ENCODE results near the gene CCDC141. TPM values are rescaled to one million over a fixed set of nuclear protein-coding genes. Genes with fewer than 3 reads are reported as not detected.

Gene CCDC141
- total RNA-seq, 1 donor from 2014 or later, result 3.6 TPM

DNA sequence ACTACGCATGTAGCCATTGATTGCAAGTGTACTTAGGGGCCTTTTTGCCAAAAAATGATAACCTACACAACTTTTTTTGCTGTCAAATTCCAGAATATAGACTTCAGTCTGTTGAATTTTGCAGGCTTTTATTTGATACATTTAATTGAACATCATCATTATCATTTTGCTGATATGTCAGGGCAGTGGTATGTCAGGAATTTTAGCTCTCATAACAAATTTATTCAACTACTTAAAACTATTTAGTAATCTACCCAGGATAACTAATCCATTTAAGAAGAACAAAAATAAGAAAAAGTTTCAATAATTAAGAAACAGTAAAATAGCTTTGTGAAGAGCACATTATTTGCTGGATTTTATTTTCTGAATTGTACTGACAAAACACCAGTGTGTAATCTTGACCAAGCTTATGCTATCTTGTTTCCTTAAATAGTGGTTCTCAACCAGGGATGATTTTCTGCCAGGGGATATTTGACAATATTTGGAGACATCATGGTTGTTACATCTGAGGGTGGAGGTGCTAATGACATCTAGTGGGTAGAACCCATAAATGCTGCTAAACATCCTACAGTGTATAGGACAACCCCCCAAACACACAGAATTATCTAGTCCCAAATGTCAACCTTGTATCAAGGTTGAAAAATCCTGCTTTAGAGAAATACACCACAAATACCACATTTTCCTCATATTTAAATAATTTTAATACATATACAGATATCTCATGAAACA, 230.6 kb downstream of the CCDC141 start:
- Mint-ChIP-seq H3K27me3 (ENCODE audit: low read depth) (no peaks in the 10 kb centered on the region), H3K36me3 (ENCODE audit: low read depth) (peaks cover 3% of the 10 kb centered on the region), H3K27ac (no peak overlapping the region), H3K9me3 (no peaks in the 10 kb centered on the region), H3K4me3 (ENCODE audit: low read depth) (no peak overlapping the region), H3K4me1 (ENCODE audit: low read depth) (peaks cover 18% of the 10 kb centered on the region)
- DNase-seq (ENCODE audit: low spot score), result no peak
- intact Hi-C loops (cut with micrococcal nuclease), result loop anchor here (5.0 kb wide), 1 partner anchor 53 kb away; no protein-coding TSS in a partner anchor

DNA sequence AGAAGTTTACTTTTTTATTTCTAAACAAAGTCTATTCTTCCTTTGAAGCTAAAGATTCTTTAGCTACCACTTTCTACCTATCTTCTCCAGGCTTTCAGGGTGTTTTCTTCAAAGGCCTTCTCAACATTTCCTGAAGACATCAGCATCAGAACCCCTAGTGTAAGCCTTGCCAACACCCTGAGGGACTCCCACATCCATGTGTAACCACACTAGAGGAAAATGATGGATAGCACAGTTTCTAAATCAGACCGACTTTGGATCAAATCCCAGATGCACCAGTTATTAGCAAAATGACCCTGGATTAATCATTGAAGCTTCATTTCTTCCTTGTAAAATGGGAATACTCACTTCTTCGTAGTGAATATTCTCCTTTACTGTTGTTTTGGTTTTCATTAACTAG, 238.0 kb downstream of the CCDC141 start:
- no peaks in the 10 kb centered on the region for H3K4me1 Mint-ChIP-seq (ENCODE audit: low read depth)
- intact Hi-C loops (cut with micrococcal nuclease), result no loop called here
- H3K27ac Mint-ChIP-seq, result no peak overlapping the region
- H3K36me3 Mint-ChIP-seq (ENCODE audit: low read depth), result no peaks in the 10 kb centered on the region
- no peaks in the 10 kb centered on the region for H3K27me3 Mint-ChIP-seq (ENCODE audit: low read depth)
- H3K4me3 Mint-ChIP-seq (ENCODE audit: low read depth), result no peak overlapping the region
- no peaks in the 10 kb centered on the region for H3K9me3 Mint-ChIP-seq
- no peak for DNase-seq (ENCODE audit: low spot score)

DNA sequence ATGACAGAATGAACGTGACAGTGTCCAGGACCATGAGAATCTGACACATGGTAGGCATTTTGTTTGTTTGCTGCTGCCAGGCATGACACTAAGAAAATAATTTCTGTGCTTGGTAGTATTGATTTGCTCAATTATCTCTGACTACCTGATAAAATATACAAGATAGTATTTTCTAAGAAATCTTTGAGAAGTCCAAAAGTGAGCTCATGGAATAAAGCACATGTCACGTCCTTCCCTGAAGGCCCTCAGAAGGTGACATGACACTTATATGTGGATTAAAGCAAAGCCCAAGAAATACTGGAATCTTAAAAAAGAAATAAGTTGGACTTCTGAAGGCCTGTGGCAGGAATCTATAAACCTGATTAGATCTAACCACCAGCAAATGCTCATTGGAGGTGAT, 238.9 kb downstream of the CCDC141 start:
- Mint-ChIP-seq H3K9me3 (no peaks in the 10 kb centered on the region), H3K27ac (no peak overlapping the region)

DNA sequence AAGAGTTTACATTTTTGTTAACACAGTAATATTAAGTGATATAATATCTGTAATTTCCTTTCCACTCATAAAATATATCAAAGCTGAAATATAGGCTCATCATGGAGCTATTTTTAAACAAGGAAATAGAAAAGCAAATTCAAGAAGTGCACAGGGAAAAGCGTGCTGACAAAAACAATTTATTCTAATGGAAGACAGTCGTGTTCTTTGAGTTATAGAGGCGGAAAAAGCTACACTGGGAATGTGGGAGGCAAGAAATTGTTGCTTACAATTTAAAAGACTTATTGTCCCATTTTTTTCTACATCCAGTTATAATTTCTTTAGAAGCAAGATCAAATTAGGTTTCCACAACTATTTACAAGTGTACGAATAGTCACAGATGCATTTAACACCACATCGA, 239.5 kb downstream of the CCDC141 start:
- intact Hi-C loops (cut with micrococcal nuclease), result no loop called here
- Mint-ChIP-seq H3K36me3 (ENCODE audit: low read depth) (no peaks in the 10 kb centered on the region), H3K9me3 (no peaks in the 10 kb centered on the region), H3K4me1 (ENCODE audit: low read depth) (no peaks in the 10 kb centered on the region), H3K27ac (no peak overlapping the region), H3K4me3 (ENCODE audit: low read depth) (no peak overlapping the region), H3K27me3 (ENCODE audit: low read depth) (no peaks in the 10 kb centered on the region)
- DNase-seq (ENCODE audit: low spot score), result no peak

More for the DNA sequence above, 238.9 kb downstream of the CCDC141 start:
- Mint-ChIP-seq H3K4me1 (ENCODE audit: low read depth) (no peaks in the 10 kb centered on the region), H3K4me3 (ENCODE audit: low read depth) (no peak overlapping the region), H3K36me3 (ENCODE audit: low read depth) (no peaks in the 10 kb centered on the region), H3K27me3 (ENCODE audit: low read depth) (no peaks in the 10 kb centered on the region)
- DNase-seq (ENCODE audit: low spot score), result no peak
- intact Hi-C loops (cut with micrococcal nuclease), result no loop called here

DNA sequence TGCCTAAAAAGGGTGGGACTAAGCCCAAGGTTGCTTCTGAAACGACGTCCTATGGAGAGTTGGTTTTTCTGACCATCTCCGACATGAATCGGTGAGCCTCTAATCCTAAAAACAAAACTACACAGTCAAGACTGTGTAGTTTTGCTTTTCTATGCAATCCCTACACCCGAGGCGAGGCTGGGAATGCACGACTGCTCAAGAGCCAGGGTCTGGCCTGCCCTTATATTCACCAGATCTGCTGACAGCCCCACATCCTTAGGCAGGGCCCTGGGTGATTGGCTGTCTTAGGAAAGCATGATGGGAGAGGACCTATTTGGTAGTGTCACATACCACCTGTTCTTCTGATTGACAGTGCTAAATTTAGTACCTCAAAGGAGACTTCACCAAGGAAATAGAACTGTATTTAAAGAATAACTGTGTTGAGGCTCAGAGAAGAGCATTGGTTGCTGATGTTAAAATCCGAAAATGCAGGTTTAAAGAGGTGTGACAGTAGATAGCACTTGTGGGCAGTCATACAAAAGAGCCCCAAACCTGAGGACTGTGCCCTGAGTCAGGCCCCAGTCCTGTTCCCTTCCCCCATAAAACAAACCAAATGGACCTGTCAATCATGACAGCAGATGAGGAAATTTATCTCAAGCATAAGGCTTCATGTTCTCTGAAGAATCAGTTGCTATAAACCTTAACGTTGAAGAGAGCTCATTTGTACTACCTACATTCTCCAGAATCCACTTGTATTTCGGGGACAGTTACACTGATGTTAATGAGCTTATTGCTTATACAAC, 242.5 kb downstream of the CCDC141 start, which contains the start of gene TTN:
TTN (minus strand) TSS at position 197 of the 782 bp plus-strand sequence. CDS start 2,781 bp downstream, outside the sequence.
- Mint-ChIP-seq H3K36me3 (ENCODE audit: low read depth) (no peaks in the 10 kb centered on the region), H3K4me3 (ENCODE audit: low read depth) (no peak within 1 kb of the TSS), H3K27ac (no peak within 1 kb of the TSS), H3K9me3 (no peaks in the 10 kb centered on the region), H3K4me1 (ENCODE audit: low read depth) (no peaks in the 10 kb centered on the region), H3K27me3 (ENCODE audit: low read depth) (no peaks in the 10 kb centered on the region)
- intact Hi-C loops (cut with micrococcal nuclease), result no loop called here
- no peak for DNase-seq (ENCODE audit: low spot score)

DNA sequence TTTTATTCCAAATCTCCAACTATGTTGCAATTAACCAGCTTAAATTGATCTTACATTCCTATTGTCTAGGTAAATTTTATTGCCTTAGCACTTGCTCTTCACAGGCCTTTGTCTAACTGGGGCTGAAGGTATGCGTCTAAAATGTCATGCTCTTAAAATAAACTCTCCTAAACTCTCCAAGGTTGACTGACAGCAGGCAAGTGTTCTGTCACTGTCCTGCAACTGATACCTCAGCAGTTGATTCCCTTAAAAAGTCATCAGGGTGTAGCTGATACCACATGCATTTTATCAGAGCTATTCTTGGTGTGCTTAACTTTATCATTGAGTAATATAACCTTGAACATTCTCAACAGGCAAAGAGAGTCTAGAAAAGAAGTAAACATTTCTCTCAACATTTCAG, 243.4 kb downstream of the CCDC141 start:
- no peaks in the 10 kb centered on the region for H3K27me3 Mint-ChIP-seq (ENCODE audit: low read depth)
- H3K4me1 Mint-ChIP-seq (ENCODE audit: low read depth), result no peaks in the 10 kb centered on the region
- no peak for DNase-seq (ENCODE audit: low spot score)
- H3K36me3 Mint-ChIP-seq (ENCODE audit: low read depth), result no peaks in the 10 kb centered on the region
- no peaks in the 10 kb centered on the region for H3K9me3 Mint-ChIP-seq
- intact Hi-C loops (cut with micrococcal nuclease), result no loop called here
- H3K27ac Mint-ChIP-seq, result no peak overlapping the region
- no peak overlapping the region for H3K4me3 Mint-ChIP-seq (ENCODE audit: low read depth)

DNA sequence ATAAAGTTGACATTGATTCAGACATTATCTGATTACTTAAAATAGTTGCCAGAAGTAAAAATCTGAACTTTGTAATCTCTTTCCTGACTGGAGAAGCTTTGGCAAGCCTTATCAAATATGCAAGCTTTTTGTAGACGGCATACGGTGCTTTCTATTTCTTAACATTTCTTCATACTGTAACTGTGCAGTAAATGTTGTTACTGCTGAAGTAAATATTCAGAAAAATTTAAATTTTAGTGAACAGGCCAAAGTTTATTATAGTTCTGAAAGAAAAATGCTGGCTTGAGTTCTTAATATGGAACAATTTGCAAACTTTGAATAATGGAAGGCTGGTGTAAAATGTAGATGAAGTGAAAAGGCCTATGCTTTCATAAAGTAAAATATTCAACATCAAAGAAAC, 244.5 kb downstream of the CCDC141 start:
- Mint-ChIP-seq H3K4me3 (ENCODE audit: low read depth) (no peak overlapping the region), H3K27me3 (ENCODE audit: low read depth) (no peaks in the 10 kb centered on the region), H3K9me3 (no peaks in the 10 kb centered on the region), H3K36me3 (ENCODE audit: low read depth) (no peaks in the 10 kb centered on the region), H3K27ac (no peak overlapping the region), H3K4me1 (ENCODE audit: low read depth) (no peaks in the 10 kb centered on the region)
- intact Hi-C loops (cut with micrococcal nuclease), result no loop called here
- DNase-seq (ENCODE audit: low spot score), result no peak

DNA sequence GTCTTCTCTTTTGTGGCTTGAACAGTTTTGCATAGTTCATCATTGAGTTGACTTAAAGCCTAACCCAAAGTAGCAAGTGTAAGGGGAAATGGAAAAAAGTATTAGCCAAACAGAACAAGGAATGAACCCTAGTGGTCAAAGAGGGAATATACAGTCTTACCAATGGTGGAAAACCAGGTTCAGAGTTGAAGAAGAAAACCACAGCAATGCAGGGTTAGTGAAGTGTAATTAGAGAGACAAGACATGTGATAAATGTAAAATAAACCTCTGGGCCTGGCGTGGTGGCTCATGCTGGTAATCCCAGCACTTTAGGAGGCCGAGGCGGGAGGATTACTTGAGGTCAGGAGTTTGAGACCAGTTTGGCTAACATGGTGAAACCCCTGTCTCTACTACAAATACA, 245.1 kb downstream of the CCDC141 start:
- Mint-ChIP-seq H3K4me1 (ENCODE audit: low read depth) (no peaks in the 10 kb centered on the region), H3K9me3 (no peaks in the 10 kb centered on the region), H3K27ac (no peak overlapping the region), H3K27me3 (ENCODE audit: low read depth) (no peaks in the 10 kb centered on the region), H3K4me3 (ENCODE audit: low read depth) (no peak overlapping the region), H3K36me3 (ENCODE audit: low read depth) (no peaks in the 10 kb centered on the region)
- no peak for DNase-seq (ENCODE audit: low spot score)
- intact Hi-C loops (cut with micrococcal nuclease), result no loop called here

DNA sequence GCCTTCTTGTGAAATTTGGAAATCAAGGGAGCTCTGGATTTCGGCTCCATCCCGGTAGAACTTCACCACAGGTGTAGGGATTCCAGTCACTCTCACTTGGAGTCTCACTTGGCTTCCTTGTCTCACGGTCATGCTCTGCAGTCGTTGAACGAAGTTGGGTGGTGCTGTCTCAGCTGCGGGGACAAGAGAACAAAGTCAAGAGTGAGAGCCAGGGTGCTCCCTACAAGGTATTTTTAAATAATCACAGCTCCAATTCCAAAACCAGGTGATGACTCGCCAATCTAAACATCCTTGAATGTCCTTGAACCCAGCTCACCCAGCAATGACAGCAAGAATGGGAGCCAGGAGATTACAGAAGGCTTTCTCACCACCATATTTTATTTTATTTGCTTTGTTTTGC, 249.4 kb downstream of the CCDC141 start:
- no peak for DNase-seq (ENCODE audit: low spot score)
- no peaks in the 10 kb centered on the region for H3K9me3 Mint-ChIP-seq
- peaks cover 2% of the 10 kb centered on the region for H3K27me3 Mint-ChIP-seq (ENCODE audit: low read depth)
- intact Hi-C loops (cut with micrococcal nuclease), result no loop called here
- no peak overlapping the region for H3K27ac Mint-ChIP-seq
- H3K4me3 Mint-ChIP-seq (ENCODE audit: low read depth), result no peak overlapping the region
- no peaks in the 10 kb centered on the region for H3K36me3 Mint-ChIP-seq (ENCODE audit: low read depth)
- H3K4me1 Mint-ChIP-seq (ENCODE audit: low read depth), result no peaks in the 10 kb centered on the region

DNA sequence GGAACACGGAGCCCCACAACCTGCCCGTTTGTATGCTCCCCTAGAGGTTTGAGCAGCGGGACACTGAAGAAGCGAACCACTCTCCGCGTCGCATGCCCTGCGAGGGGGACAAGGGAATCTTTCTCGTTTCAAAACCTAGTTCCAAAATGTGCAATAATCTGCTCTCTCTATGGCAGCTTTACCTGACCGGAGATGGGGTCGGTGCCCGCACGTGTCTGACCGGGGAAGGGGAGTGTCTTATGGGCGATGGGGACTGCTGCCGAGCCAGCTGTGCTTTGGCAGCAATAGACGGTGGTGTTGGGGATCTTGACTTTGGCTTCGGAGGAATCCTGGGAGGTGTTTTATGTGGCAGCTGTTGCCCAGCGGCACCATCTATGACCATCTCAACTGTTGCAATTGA, 250.6 kb downstream of the CCDC141 start:
- Mint-ChIP-seq H3K27me3 (ENCODE audit: low read depth) (peaks cover 2% of the 10 kb centered on the region), H3K9me3 (no peaks in the 10 kb centered on the region), H3K36me3 (ENCODE audit: low read depth) (no peaks in the 10 kb centered on the region), H3K27ac (no peak overlapping the region), H3K4me1 (ENCODE audit: low read depth) (no peaks in the 10 kb centered on the region), H3K4me3 (ENCODE audit: low read depth) (no peak overlapping the region)
- intact Hi-C loops (cut with micrococcal nuclease), result loop anchor here (5.0 to 10.0 kb wide), 3 partner anchors 225 to 645 kb away; no protein-coding TSS in a partner anchor
- no peak for DNase-seq (ENCODE audit: low spot score)

DNA sequence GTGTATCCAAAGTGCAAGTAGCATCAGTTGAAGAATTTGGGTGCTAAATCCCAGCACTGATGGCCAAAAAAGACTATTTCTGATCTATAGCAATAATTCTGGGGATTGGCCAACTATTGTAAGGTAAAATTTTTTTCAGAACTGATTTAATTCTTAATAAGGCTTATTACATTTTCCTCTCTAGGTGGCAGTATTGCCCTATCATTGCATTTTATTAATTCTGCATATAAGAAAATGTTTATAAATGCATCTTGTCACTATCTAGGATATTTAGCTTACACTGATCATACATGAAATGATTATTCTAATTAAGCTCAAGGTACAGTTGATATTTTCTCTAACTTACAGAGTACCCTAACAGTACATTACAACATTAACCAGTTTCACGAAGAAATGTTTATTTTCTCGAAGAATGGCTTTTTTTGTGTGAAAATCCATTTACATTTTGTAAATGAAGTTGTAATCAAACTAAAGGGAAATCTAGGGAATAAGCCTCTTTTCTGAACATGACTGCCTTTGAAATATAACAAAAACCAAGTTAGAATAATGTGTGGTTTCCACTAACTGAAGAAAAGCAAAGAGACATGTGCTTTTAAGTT, 253.8 kb downstream of the CCDC141 start:
- H3K4me1 Mint-ChIP-seq (ENCODE audit: low read depth), result peaks cover 6% of the 10 kb centered on the region
- H3K27ac Mint-ChIP-seq, result no peak overlapping the region
- peaks cover 2% of the 10 kb centered on the region for H3K27me3 Mint-ChIP-seq (ENCODE audit: low read depth)
- DNase-seq (ENCODE audit: low spot score), result no peak
- no peaks in the 10 kb centered on the region for H3K9me3 Mint-ChIP-seq
- H3K36me3 Mint-ChIP-seq (ENCODE audit: low read depth), result no peaks in the 10 kb centered on the region
- H3K4me3 Mint-ChIP-seq (ENCODE audit: low read depth), result no peak overlapping the region
- intact Hi-C loops (cut with micrococcal nuclease), result loop anchor here (1.0 to 10.0 kb wide), 4 partner anchors 118 to 649 kb away; no protein-coding TSS in a partner anchor

DNA sequence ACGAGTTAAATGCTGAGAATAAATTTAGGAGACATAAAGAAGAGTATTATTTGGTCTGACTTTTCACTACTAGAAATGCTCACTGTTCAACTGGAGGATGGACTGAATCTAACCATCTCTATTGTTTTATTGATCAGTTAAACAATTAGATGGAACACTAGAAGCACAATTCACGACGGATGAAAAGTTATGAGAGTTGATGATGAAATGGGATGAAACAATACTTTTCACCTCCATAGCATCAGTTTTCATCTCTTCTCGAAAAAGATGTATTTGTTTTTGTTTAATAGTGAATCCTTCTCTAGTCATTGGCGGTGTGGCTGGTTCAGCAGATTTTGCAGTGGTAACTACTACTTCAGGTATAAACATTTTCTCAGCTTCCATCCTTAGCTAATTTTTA, 262.0 kb downstream of the CCDC141 start:
- DNase-seq (ENCODE audit: low spot score), result no peak
- H3K27ac Mint-ChIP-seq, result no peak overlapping the region
- intact Hi-C loops (cut with micrococcal nuclease), result no loop called here
- no peaks in the 10 kb centered on the region for H3K27me3 Mint-ChIP-seq (ENCODE audit: low read depth)
- H3K4me3 Mint-ChIP-seq (ENCODE audit: low read depth), result no peak overlapping the region
- no peaks in the 10 kb centered on the region for H3K9me3 Mint-ChIP-seq
- peaks cover 4% of the 10 kb centered on the region for H3K36me3 Mint-ChIP-seq (ENCODE audit: low read depth)
- H3K4me1 Mint-ChIP-seq (ENCODE audit: low read depth), result peaks cover 14% of the 10 kb centered on the region

DNA sequence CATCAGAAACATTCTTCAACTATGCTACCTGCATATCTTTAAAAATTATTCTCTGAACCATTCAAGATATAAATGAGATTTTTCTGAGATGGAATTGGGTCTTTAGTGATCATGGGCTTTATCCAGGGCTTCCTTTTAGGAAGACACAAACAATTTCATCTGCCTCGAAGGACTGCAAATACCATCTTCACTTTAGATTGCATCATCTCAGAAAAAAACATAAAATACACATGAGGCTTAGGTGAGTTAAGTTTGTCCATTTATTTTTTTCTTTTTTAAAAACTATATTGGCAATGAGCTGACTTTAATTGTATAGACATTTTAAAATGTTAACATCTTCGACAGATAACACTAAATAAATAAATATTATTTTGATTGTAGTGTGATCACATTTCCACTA, 262.8 kb downstream of the CCDC141 start:
- intact Hi-C loops (cut with micrococcal nuclease), result no loop called here

More for the DNA sequence above, 262.8 kb downstream of the CCDC141 start:
- DNase-seq (ENCODE audit: low spot score), result no peak
- Mint-ChIP-seq H3K9me3 (no peaks in the 10 kb centered on the region), H3K36me3 (ENCODE audit: low read depth) (peaks cover 10% of the 10 kb centered on the region), H3K27me3 (ENCODE audit: low read depth) (no peaks in the 10 kb centered on the region), H3K4me3 (ENCODE audit: low read depth) (no peak overlapping the region), H3K27ac (no peak overlapping the region), H3K4me1 (ENCODE audit: low read depth) (peaks cover 14% of the 10 kb centered on the region)

Data from activated T-helper 2 cell treated with anti-CD3 and anti-CD28 coated beads, Interferon-gamma antibody, Interleukin-2, Interleukin-4, amounts not matched to agents 10 μg/mL and 5 μg/mL and 100 μg/mL, durations not matched to agents 14 hours and 24 hours and 36 hours (primary cell).